GM12865 (cell line): ENCODE results near the gene SEC14L2.
A peak's percentile ranks its signal among the peaks of the same experiment; 100 is the strongest.

Experiments
- DNase-seq: peaks from one replicate; pipeline ENCODE4 v3.0.0; 2010; ENCODE audit warnings: low read depth
- H3K4me3 ChIP-seq: 2 replicates; pipeline ENCODE4 v1.5.1; 2011; ENCODE audit warnings: mild to moderate bottlenecking, low read depth, low read length, control low read depth
- CTCF ChIP-seq: IDR thresholded peaks from 2 replicates; pipeline ENCODE4 v1.5.1; 2011; ENCODE audit warnings: low read length, control low read depth, low read depth, inconsistent platforms; ENCODE audit not compliant: insufficient read depth; ENCODE audit errors: missing control alignments

SEC14L2 gene

GRCh38 chr22:30432520-30432919, 35.7 kb downstream of the SEC14L2 start:
- no peak overlapping the region for H3K4me3 ChIP-seq
- no peak for TF ChIP-seq CTCF
- no peak for DNase-seq

GRCh38 chr22:30433227-30433626, 36.4 kb downstream of the SEC14L2 start:
- no peak overlapping the region for H3K4me3 ChIP-seq
- TF ChIP-seq CTCF = no peak
- no peak for DNase-seq

GRCh38 chr22:30433773-30434172, 37.0 kb downstream of the SEC14L2 start:
- TF ChIP-seq CTCF = no peak
- no peak overlapping the region for H3K4me3 ChIP-seq
- DNase-seq = no peak

GRCh38 chr22:30434843-30435242, 38.0 kb downstream of the SEC14L2 start:
- H3K4me3 ChIP-seq = peak overlapping the region; percentile 35
- no peak for DNase-seq
- TF ChIP-seq CTCF = no peak

GRCh38 chr22:30435674-30436126, 38.9 kb downstream of the SEC14L2 start:
- TF ChIP-seq CTCF = no peak
- DNase-seq = peak; percentile 72
- peak overlapping the region; percentile 35 for H3K4me3 ChIP-seq

GRCh38 chr22:30436196-30436595, 39.4 kb downstream of the SEC14L2 start:
- no peak for TF ChIP-seq CTCF
- H3K4me3 ChIP-seq = peak overlapping the region; percentile 2
- no peak for DNase-seq

- no peak overlapping the region for H3K4me3 ChIP-seq
Observed at GRCh38 chr22:30438559-30438958, 41.7 kb downstream of the SEC14L2 start.

More at GRCh38 chr22:30438559-30438958, 41.7 kb downstream of the SEC14L2 start:
- no peak for TF ChIP-seq CTCF
- no peak for DNase-seq
